A673 (cell line): Measurements from ENCODE around the gene UBA1. TPM values are rescaled to one million over a fixed set of nuclear protein-coding genes. Genes with fewer than 3 reads are reported as not detected.

ENCODE experiments used
- BruUV-seq: library from RNA; stranded (reverse); fragments of 400-500 nt; replicated peaks from 2 replicates; lab custom pipeline; 2021; lab: Mats Ljungman, UMichigan
- CTCF ChIA-PET: fragments of 300-600 bp; sonication (Branson Sonifier 250); formaldehyde crosslinking; loops from one replicate; lab custom pipeline; 2022; ENCODE audit warnings: antibody characterized with exemption; lab: Charles Lee
- POLR2A ChIA-PET: fragments of 300-600 bp; sonication (Branson Sonifier 250); formaldehyde crosslinking; loops from one replicate; lab custom pipeline; 2022; ENCODE audit warnings: antibody characterized with exemption; ENCODE audit not compliant: low non-redundant PET; lab: Charles Lee
- DNase-seq: peaks from one replicate; pipeline ENCODE4 v3.0.0-alpha.2; 2015; ENCODE audit warnings: low spot score
- H3K27ac ChIP-seq: fragments of 200-600 bp; sonication (generic); 2 replicates; pipeline ENCODE4 v1.5.1; 2016; ENCODE audit warnings: mixed run types, low read depth, mild to moderate bottlenecking, mixed read lengths, antibody characterized with exemption, low read length; ENCODE audit not compliant: poor library complexity, severe bottlenecking
- H3K27me3 ChIP-seq: fragments of 200-600 bp; sonication (generic); replicated peaks from 2 replicates; pipeline ENCODE4 v1.6.1; 2017; ENCODE audit warnings: mixed run types, low read depth, mild to moderate bottlenecking, mixed read lengths, antibody characterized with exemption, low read length; ENCODE audit not compliant: insufficient read depth, poor library complexity
- H3K36me3 ChIP-seq: fragments of 200-600 bp; sonication (generic); 2 replicates; pipeline ENCODE4 v1.6.1; 2016; ENCODE audit warnings: mixed run types, mild to moderate bottlenecking, mixed read lengths, antibody characterized with exemption, low read length; ENCODE audit not compliant: insufficient read depth, poor library complexity, severe bottlenecking
- H3K4me1 ChIP-seq: fragments of 200-600 bp; sonication (generic); 2 replicates; pipeline ENCODE4 v1.6.1; 2017; ENCODE audit warnings: mixed run types, mild to moderate bottlenecking, mixed read lengths, antibody characterized with exemption, low read length; ENCODE audit not compliant: insufficient read depth, poor library complexity, severe bottlenecking
- H3K4me3 ChIP-seq: fragments of 200-600 bp; sonication (generic); 2 replicates; pipeline ENCODE4 v1.5.1; 2016; ENCODE audit warnings: low read depth, mixed run types, mild to moderate bottlenecking, mixed read lengths, low read length; ENCODE audit not compliant: poor library complexity, severe bottlenecking
- H3K9me3 ChIP-seq: fragments of 200-600 bp; sonication (generic); 2 replicates; pipeline ENCODE4 v1.6.1; 2016; ENCODE audit warnings: mixed run types, low read depth, mild to moderate bottlenecking, mixed read lengths, antibody characterized with exemption, low read length; ENCODE audit not compliant: poor library complexity, severe bottlenecking
- EZH2 ChIP-seq: fragments of 200-600 bp; sonication (generic); IDR thresholded peaks from 2 replicates; pipeline ENCODE4 v1.6.1; 2017; ENCODE audit warnings: borderline replicate concordance, low read depth, mild to moderate bottlenecking, mixed read lengths, antibody characterized with exemption, low read length; ENCODE audit not compliant: poor library complexity, severe bottlenecking
- intact Hi-C: fragments of 100-400 bp; cut with micrococcal nuclease; formaldehyde crosslinking; loops from one replicate; pipeline ENCODE4 v1.10.0; 2022; ENCODE audit not compliant: unreplicated experiment
- total RNA-seq: library from RNA; stranded (reverse); gene quantifications from 2 replicates; pipeline ENCODE4 v1.2.3, GENCODE V29; 2021
- TF ChIP-seq, protein P1 (sequence below): fragments of 300-800, 200-600 bp; sonication (generic); conservative IDR thresholded peaks from 2 replicates; pipeline ENCODE4 v1.5.1; 2017; ENCODE audit warnings: low read depth, mild to moderate bottlenecking, antibody characterized with exemption, low read length, moderate library complexity, mixed read lengths

Gene UBA1
- total RNA-seq, 1 experiment from 2014 or later = 413 TPM

DNA sequence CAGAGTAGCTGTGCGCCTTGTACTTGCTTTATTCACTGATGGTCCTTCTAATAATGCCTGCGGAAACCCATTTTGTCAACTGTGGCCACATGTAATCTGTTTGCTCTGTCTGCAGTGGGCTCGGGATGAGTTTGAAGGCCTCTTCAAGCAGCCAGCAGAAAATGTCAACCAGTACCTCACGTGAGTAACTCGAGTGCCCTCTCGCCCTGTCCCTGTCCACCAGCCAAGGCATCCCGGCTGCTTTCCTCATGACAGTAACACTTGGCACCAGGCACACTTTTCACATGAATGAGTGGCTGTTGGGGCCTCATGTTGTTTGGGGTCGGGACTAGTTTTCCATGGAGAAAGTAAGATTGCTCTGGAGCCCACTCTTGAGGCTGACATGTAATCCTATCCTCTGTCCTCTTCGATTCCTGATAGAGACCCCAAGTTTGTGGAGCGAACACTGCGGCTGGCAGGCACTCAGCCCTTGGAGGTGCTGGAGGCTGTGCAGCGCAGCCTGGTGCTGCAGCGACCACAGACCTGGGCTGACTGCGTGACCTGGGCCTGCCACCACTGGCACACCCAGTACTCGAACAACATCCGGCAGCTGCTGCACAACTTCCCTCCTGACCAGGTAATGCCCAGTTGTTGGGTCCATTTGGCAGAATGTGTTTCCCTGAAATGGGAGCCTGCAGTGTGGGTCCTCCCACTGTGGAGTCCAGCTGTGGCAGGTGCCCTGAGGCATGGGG, 16.0 kb downstream of the UBA1 start:
- no peak for TF ChIP-seq EZH2
- TF ChIP-seq, protein P1, sequence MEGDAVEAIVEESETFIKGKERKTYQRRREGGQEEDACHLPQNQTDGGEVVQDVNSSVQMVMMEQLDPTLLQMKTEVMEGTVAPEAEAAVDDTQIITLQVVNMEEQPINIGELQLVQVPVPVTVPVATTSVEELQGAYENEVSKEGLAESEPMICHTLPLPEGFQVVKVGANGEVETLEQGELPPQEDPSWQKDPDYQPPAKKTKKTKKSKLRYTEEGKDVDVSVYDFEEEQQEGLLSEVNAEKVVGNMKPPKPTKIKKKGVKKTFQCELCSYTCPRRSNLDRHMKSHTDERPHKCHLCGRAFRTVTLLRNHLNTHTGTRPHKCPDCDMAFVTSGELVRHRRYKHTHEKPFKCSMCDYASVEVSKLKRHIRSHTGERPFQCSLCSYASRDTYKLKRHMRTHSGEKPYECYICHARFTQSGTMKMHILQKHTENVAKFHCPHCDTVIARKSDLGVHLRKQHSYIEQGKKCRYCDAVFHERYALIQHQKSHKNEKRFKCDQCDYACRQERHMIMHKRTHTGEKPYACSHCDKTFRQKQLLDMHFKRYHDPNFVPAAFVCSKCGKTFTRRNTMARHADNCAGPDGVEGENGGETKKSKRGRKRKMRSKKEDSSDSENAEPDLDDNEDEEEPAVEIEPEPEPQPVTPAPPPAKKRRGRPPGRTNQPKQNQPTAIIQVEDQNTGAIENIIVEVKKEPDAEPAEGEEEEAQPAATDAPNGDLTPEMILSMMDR = no peak
- H3K27me3 ChIP-seq = no peaks in the 10 kb centered on the region
- no TSS peak for BruUV-seq
- H3K4me3 ChIP-seq = no peak overlapping the region
- no peak for DNase-seq
- H3K4me1 ChIP-seq = no peaks in the 10 kb centered on the region
- peaks cover 99% of the 10 kb centered on the region for H3K36me3 ChIP-seq
- H3K9me3 ChIP-seq = no peaks in the 10 kb centered on the region
- ChIA-PET POLR2A (no interaction called here), CTCF (no interaction called here)
- H3K27ac ChIP-seq = no peak overlapping the region
- intact Hi-C loops = no loop called here

DNA sequence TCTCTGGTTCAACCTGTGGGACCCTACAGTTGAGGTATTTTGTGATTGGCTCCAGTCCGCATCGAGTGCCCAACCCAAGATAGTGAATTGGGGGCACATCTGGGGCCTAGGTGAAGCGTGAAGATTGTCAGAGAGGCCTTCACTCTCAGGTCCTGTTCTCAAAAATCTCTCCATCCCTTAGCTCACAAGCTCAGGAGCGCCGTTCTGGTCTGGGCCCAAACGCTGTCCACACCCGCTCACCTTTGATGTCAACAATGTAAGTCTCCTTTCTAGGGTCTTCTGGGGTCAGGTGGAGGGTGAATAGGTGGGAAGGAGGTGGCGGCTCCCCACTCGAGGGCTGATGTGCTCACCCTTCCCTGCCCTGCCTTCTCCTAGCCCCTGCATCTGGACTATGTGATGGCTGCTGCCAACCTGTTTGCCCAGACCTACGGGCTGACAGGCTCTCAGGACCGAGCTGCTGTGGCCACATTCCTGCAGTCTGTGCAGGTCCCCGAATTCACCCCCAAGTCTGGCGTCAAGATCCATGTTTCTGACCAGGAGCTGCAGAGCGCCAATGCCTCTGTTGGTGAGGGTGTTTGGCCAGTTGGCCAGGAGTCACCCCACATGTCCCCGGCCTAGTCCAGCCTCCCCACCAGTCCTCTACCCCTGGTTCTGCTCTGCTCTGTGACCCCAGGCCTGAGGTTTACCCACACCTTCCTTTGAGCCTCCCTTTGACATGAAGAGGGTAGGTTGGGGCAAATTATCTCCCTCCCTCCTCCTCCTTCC, 17.2 kb downstream of the UBA1 start:
- BruUV-seq = no TSS peak
- no peaks in the 10 kb centered on the region for H3K4me1 ChIP-seq
- peaks cover 98% of the 10 kb centered on the region for H3K36me3 ChIP-seq
- TF ChIP-seq, protein P1 = no peak
- no peak for TF ChIP-seq EZH2
- ChIA-PET CTCF (no interaction called here), POLR2A (no interaction called here)
- intact Hi-C loops = no loop called here
- no peak overlapping the region for H3K27ac ChIP-seq
- no peak for DNase-seq
- no peaks in the 10 kb centered on the region for H3K9me3 ChIP-seq
- no peaks in the 10 kb centered on the region for H3K27me3 ChIP-seq
- H3K4me3 ChIP-seq = no peak overlapping the region

DNA sequence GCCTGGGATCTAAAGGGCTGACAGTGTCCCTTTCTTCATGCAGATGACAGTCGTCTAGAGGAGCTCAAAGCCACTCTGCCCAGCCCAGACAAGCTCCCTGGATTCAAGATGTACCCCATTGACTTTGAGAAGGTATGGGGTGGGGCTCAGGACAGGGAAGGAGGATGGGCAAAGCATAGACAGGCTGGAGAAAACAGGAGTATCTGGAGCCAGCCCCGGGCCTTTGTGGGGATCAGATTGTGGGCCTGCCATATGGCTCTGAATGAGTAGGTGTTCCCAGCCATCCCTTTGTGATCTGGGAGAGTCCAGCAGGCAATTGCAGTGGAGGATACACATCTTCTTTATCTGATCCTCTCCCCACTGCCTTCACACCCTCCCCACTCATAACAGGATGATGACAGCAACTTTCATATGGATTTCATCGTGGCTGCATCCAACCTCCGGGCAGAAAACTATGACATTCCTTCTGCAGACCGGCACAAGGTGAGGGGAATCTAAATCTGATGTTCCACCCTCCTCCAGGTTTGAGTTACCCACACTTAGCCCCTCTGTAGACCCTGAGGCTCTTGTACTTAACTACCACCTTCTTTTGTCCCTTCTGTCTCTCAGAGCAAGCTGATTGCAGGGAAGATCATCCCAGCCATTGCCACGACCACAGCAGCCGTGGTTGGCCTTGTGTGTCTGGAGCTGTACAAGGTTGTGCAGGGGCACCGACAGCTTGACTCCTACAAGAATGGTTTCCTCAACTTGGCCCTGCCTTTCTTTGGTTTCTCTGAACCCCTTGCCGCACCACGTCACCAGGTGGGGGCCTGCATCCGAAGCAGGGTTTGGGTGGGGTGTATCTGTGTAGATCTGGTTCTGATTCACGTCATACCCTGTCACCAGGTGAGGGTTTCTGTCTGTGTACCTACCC, 19.0 kb downstream of the UBA1 start:
- no peak for DNase-seq
- ChIA-PET CTCF (no interaction called here), POLR2A (no interaction called here)
- TF ChIP-seq, protein P1 = no peak
- TF ChIP-seq EZH2 = no peak
- intact Hi-C loops = no loop called here
- Histone ChIP-seq H3K27me3 (no peaks in the 10 kb centered on the region), H3K4me1 (peaks cover 8% of the 10 kb centered on the region), H3K4me3 (no peak overlapping the region), H3K9me3 (no peaks in the 10 kb centered on the region), H3K27ac (no peak overlapping the region), H3K36me3 (peaks cover 89% of the 10 kb centered on the region)
- BruUV-seq = no TSS peak
